Cardiac atrium fibroblast (primary cell): Measurements from ENCODE around the gene RPA1. TPM values are rescaled to one million over a fixed set of nuclear protein-coding genes. Genes with fewer than 3 reads are reported as not detected.

Experiments
- total RNA-seq: library from RNA; depleted of rRNA; stranded (reverse); fragments of >200 nt; gene quantifications from 2 replicates; pipeline ENCODE4 v1.2.3, GENCODE V29; 2015

RPA1 gene
- total RNA-seq: 12.3 and 46.8 TPM in 2 replicates

GRCh38 chr17:1829592-1830257 lies at the start of gene RPA1, which contains the start of gene SMYD4:
Gene RPA1, plus strand, starts transcription at chr17:1830005. Its CDS starts 89 bp downstream, at chr17:1830094.
Gene SMYD4, minus strand, starts transcription at chr17:1829902. Its CDS starts 1,908 bp downstream, at chr17:1827994.

Other genes starting within 250 kb of the RPA1 start
- 11.6 and 26.1 TPM in 2 replicates for gene SLC43A2, start 201.2 kb upstream of the RPA1 start, total RNA-seq
- 0.54 and 3.1 TPM in 2 replicates for gene SCARF1, start 184.3 kb upstream of the RPA1 start, total RNA-seq
- 9.7 and 12.2 TPM in 2 replicates for gene RILP, start 180.1 kb upstream of the RPA1 start, total RNA-seq
- 90.6 and 116 TPM in 2 replicates for gene PRPF8, start 145.1 kb upstream of the RPA1 start, total RNA-seq
- gene TLCD2, start 119.6 kb upstream of the RPA1 start, total RNA-seq: 2.3 and 3.1 TPM in 2 replicates
- 16.1 and 17.2 TPM in 2 replicates for gene WDR81, start 105.3 kb upstream of the RPA1 start, total RNA-seq
- 0.65 TPM in 1 of 2 replicates, not detected in the other for gene SERPINF2, start 87.1 kb upstream of the RPA1 start, total RNA-seq
- 424 and 472 TPM in 2 replicates for gene SERPINF1, start 67.9 kb upstream of the RPA1 start, total RNA-seq
- gene SMYD4, start 103 bp upstream of the RPA1 start, total RNA-seq: 4.3 and 6.6 TPM in 2 replicates
- gene RTN4RL1, start 195.3 kb downstream of the RPA1 start, total RNA-seq: 0.16 and 0.54 TPM in 2 replicates
- 23.6 and 38.6 TPM in 2 replicates for gene DPH1, start 200.1 kb downstream of the RPA1 start, total RNA-seq
- 34.5 and 60.1 TPM in 2 replicates for gene OVCA2, start 212.0 kb downstream of the RPA1 start, total RNA-seq
- 39.5 and 79.4 TPM in 2 replicates for gene HIC1, start 225.1 kb downstream of the RPA1 start, total RNA-seq